H9 (cell line): ENCODE measurements around the gene ODR4. TPM values are rescaled to one million over a fixed set of nuclear protein-coding genes. Genes with fewer than 3 reads are reported as not detected.

Experiments used
- DNase-seq: peaks from one replicate; pipeline ENCODE4 v3.0.0-alpha.2; 2017
- H2AFZ ChIP-seq: one replicate; pipeline ENCODE4 v1.6.1; 2013; ENCODE audit warnings: mild to moderate bottlenecking, low read length, control low read depth, moderate library complexity
- H2AK5ac ChIP-seq: 2 replicates; pipeline ENCODE4 v1.6.1; 2013; ENCODE audit warnings: low read length, control low read depth, mixed read lengths; ENCODE audit not compliant: insufficient read length
- H2BK120ac ChIP-seq: one replicate; pipeline ENCODE4 v1.6.1; 2013; ENCODE audit warnings: low read depth, mild to moderate bottlenecking, low read length, control low read depth, inconsistent platforms; ENCODE audit not compliant: poor library complexity, severe bottlenecking
- H2BK12ac ChIP-seq: 2 replicates; pipeline ENCODE4 v1.6.1; 2013; ENCODE audit warnings: low read length, control low read depth, mixed read lengths, low read depth; ENCODE audit not compliant: insufficient read length
- H2BK15ac ChIP-seq: 2 replicates; pipeline ENCODE4 v1.6.1; 2013; ENCODE audit warnings: low read depth, low read length, control low read depth
- H2BK20ac ChIP-seq: one replicate; pipeline ENCODE4 v1.6.1; 2013; ENCODE audit warnings: low read depth, mild to moderate bottlenecking, low read length, control low read depth, inconsistent platforms; ENCODE audit not compliant: poor library complexity, severe bottlenecking
- H2BK5ac ChIP-seq: 2 replicates; pipeline ENCODE4 v1.6.1; 2013; ENCODE audit warnings: low read length, control low read depth, mixed read lengths; ENCODE audit not compliant: insufficient read length
- H3K14ac ChIP-seq: 2 replicates; pipeline ENCODE4 v1.6.1; 2013; ENCODE audit warnings: low read length, control low read depth; ENCODE audit not compliant: insufficient read depth
- H3K18ac ChIP-seq: 2 replicates; pipeline ENCODE4 v1.6.1; 2013; ENCODE audit warnings: low read depth, mild to moderate bottlenecking, mixed read lengths, low read length, control low read depth; ENCODE audit not compliant: insufficient read length
- H3K23ac ChIP-seq: 2 replicates; pipeline ENCODE4 v1.6.1; 2013; ENCODE audit warnings: low read length, control low read depth, mixed read lengths, low read depth; ENCODE audit not compliant: insufficient read length
- H3K23me2 ChIP-seq: 2 replicates; pipeline ENCODE4 v1.6.1; 2013; ENCODE audit warnings: low read depth, mild to moderate bottlenecking, mixed read lengths, low read length, control low read depth; ENCODE audit not compliant: insufficient read length, poor library complexity, severe bottlenecking
- H3K27ac ChIP-seq: 2 replicates; pipeline ENCODE4 v1.5.1; 2013; ENCODE audit warnings: low read length, control low read depth, mixed read lengths, low read depth; ENCODE audit not compliant: insufficient read length
- H3K27me3 ChIP-seq: 2 replicates; pipeline ENCODE4 v1.6.1; 2013; ENCODE audit warnings: low read length, control low read depth, inconsistent platforms; ENCODE audit not compliant: insufficient read depth
- H3K4ac ChIP-seq: 2 replicates; pipeline ENCODE4 v1.6.1; 2013; ENCODE audit warnings: low read depth, mild to moderate bottlenecking, control low read depth, inconsistent platforms, low read length, moderate library complexity
- H3K4me1 ChIP-seq: 2 replicates; pipeline ENCODE4 v1.6.1; 2013; ENCODE audit warnings: low read length, control low read depth, inconsistent platforms; ENCODE audit not compliant: insufficient read depth
- H3K4me2 ChIP-seq: 2 replicates; pipeline ENCODE4 v1.6.1; 2013; ENCODE audit warnings: low read length, control low read depth, mixed read lengths; ENCODE audit not compliant: insufficient read length, insufficient read depth
- H3K56ac ChIP-seq: 2 replicates; pipeline ENCODE4 v1.6.1; 2013; ENCODE audit warnings: low read depth, mild to moderate bottlenecking, mixed read lengths, low read length, control low read depth; ENCODE audit not compliant: insufficient read length
- H3K79me1 ChIP-seq: 2 replicates; pipeline ENCODE4 v1.6.1; 2013; ENCODE audit warnings: low read depth, mild to moderate bottlenecking, moderate library complexity, low read length, control low read depth, inconsistent platforms; ENCODE audit not compliant: insufficient read depth, poor library complexity, severe bottlenecking
- H3K79me2 ChIP-seq: 2 replicates; pipeline ENCODE4 v1.6.1; 2013; ENCODE audit warnings: low read length, control low read depth, inconsistent platforms; ENCODE audit not compliant: insufficient read depth
- H3K9ac ChIP-seq: 2 replicates; pipeline ENCODE4 v1.6.1; 2013; ENCODE audit warnings: low read length, control low read depth, mixed read lengths; ENCODE audit not compliant: insufficient read length; ENCODE audit errors: extremely low read depth
- H3K9me3 ChIP-seq: one replicate; pipeline ENCODE4 v1.6.1; 2013; ENCODE audit warnings: low read depth, low read length, inconsistent platforms; ENCODE audit not compliant: control insufficient read depth
- H3T11ph ChIP-seq: one replicate; pipeline ENCODE4 v1.6.1; 2013; ENCODE audit warnings: mild to moderate bottlenecking, low read length, control low read depth, inconsistent platforms
- H4K20me1 ChIP-seq: one replicate; pipeline ENCODE4 v1.6.1; 2013; ENCODE audit not compliant: control insufficient read depth, insufficient read length, insufficient read depth
- H4K5ac ChIP-seq: 2 replicates; pipeline ENCODE4 v1.6.1; 2013; ENCODE audit warnings: low read depth, mild to moderate bottlenecking, mixed read lengths, low read length, control low read depth; ENCODE audit not compliant: insufficient read length
- H4K8ac ChIP-seq: replicated peaks from 2 replicates; pipeline ENCODE4 v1.6.1; 2013; ENCODE audit warnings: low read length, control low read depth, mixed read lengths, low read depth; ENCODE audit not compliant: insufficient read length
- H4K91ac ChIP-seq: 2 replicates; pipeline ENCODE4 v1.6.1; 2013; ENCODE audit warnings: low read depth, mild to moderate bottlenecking, moderate library complexity, mixed read lengths, low read length, control low read depth; ENCODE audit not compliant: insufficient read length
- H3K27ac Mint-ChIP-seq, 3 experiments: 2 replicates in 2 of 3; 3 replicates in 1 of 3; pipeline ENCODE4 v1.8.0; 2020 to 2021; ENCODE audit warnings: mixed read lengths in 3 of 3, mild to moderate bottlenecking in 1 of 3, moderate library complexity in 1 of 3
- H3K27me3 Mint-ChIP-seq: 2 replicates; pipeline ENCODE4 v1.8.0; 2021; ENCODE audit warnings: low read depth, mild to moderate bottlenecking, moderate library complexity, mixed read lengths
- H3K36me3 Mint-ChIP-seq, 3 experiments: 2 replicates in 2 of 3; 3 replicates in 1 of 3; pipeline ENCODE4 v1.8.0; 2020 to 2021; ENCODE audit warnings: low read depth in 3 of 3, mixed read lengths in 3 of 3; ENCODE audit not compliant: insufficient read depth in 1 of 3
- H3K4me1 Mint-ChIP-seq, 2 experiments: 2 replicates each; pipeline ENCODE4 v1.8.0; 2020; ENCODE audit warnings: mixed read lengths in 2 of 2
- H3K4me3 Mint-ChIP-seq, 2 experiments: 2 replicates in 1 of 2; 3 replicates in 1 of 2; pipeline ENCODE4 v1.8.0; 2020 to 2021; ENCODE audit warnings: mild to moderate bottlenecking in 2 of 2, mixed read lengths in 2 of 2, moderate library complexity in 1 of 2
- H3K9me3 Mint-ChIP-seq, 2 experiments: 2 replicates in 1 of 2; 3 replicates in 1 of 2; pipeline ENCODE4 v1.8.0; 2020; ENCODE audit warnings: mild to moderate bottlenecking in 2 of 2, mixed read lengths in 2 of 2, moderate library complexity in 1 of 2
- CTCF ChIP-seq: fragments of 200-600 bp; sonication (generic); conservative IDR thresholded peaks from 3 replicates; pipeline ENCODE4 v1.8.0; 2021; ENCODE audit warnings: antibody characterized with exemption, mild to moderate bottlenecking
- WGBS: extraction: QIAGEN DNeasy Blood & Tissue Kit; methylation state at CpG from one replicate; pipeline ENCODE4 v1.1.7; 2013; ENCODE audit warnings: missing lambda C conversion rate, low lambda C conversion rate, mixed read lengths; ENCODE audit not compliant: insufficient read length; ENCODE audit errors: extremely low coverage; 5-methylcytosine and 5-hydroxymethylcytosine counted together
- total RNA-seq: library from RNA; stranded (reverse); gene quantifications from 2 replicates; pipeline ENCODE4 v1.2.1, GENCODE V29; 2021

ODR4 gene
- total RNA-seq, 1 experiment from 2014 or later: 17.1 TPM

DNA sequence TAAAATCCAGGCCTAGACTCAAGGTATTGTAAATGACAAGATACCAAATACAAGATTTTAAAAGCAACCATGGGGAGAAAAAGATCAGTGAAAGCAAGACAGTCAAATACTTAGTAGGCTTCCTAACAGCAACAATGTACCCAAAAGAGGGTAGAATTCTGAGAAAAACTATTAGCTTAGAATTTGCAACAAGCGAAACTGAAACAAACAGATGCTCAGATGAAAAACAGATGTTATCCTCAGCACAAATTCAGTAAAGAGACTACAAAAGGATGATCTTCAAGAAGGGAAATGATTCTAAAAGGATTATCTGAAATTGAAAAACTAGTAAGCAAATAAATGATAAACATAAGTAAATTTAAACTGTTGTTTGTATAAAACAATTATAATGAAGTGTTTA, 45.3 kb downstream of the ODR4 start:
- H3K27ac Mint-ChIP-seq: peak overlapping the region in 1 of 3 experiments; percentile 5; a peak in 1 of 7 replicates

More for the DNA sequence above, 45.3 kb downstream of the ODR4 start:
- Histone ChIP-seq H3K23ac (no peak overlapping the region), H3K79me2 (no peaks in the 10 kb centered on the region), H2AK5ac (no peak overlapping the region), H3K27me3 (no peaks in the 10 kb centered on the region), H3T11ph (no peak overlapping the region), H3K14ac (no peak overlapping the region), H2BK12ac (no peak overlapping the region), H3K23me2 (no peaks in the 10 kb centered on the region), H2BK15ac (no peak overlapping the region), H2AFZ (no peak overlapping the region), H3K4me1 (no peaks in the 10 kb centered on the region), H2BK20ac (no peak overlapping the region), H2BK5ac (no peak overlapping the region), H4K91ac (no peak overlapping the region), H4K5ac (no peak overlapping the region), H3K56ac (no peak overlapping the region), H2BK120ac (no peak overlapping the region), H3K18ac (no peak overlapping the region), H4K20me1 (no peaks in the 10 kb centered on the region), H3K79me1 (no peaks in the 10 kb centered on the region), H3K27ac (no peak overlapping the region), H4K8ac (no peak overlapping the region), H3K4me2 (no peak overlapping the region), H3K9me3 (no peaks in the 10 kb centered on the region), H3K9ac (no peak overlapping the region), H3K4ac (no peak overlapping the region)
- TF ChIP-seq CTCF: no peak
- Mint-ChIP-seq H3K27me3 (no peaks in the 10 kb centered on the region), H3K9me3 (no peaks in the 10 kb centered on the region), H3K36me3 (peaks cover 4 to 20% (median 14%) of the 10 kb centered on the region in 3 experiments; a peak in 6 of 7 replicates), H3K4me3 (no peak overlapping the region), H3K4me1 (no peaks in the 10 kb centered on the region)
- WGBS: no CpG with 5 or more reads among the region's 1 CpG
- DNase-seq: no peak
